Panc1 (cell line): ENCODE data around the gene CAPN10. TPM values are rescaled to one million over a fixed set of nuclear protein-coding genes. Genes with fewer than 3 reads are reported as not detected.
A peak's percentile ranks its signal among the peaks of the same experiment; 100 is the strongest.

Experiments used
- ATAC-seq: fragments of 200-7000 bp; cut with Tn5 transposase; 2 replicates; pipeline ENCODE4 v1.9.1; 2020; ENCODE audit warnings: mild to moderate bottlenecking, moderate library complexity
- Bru-seq: library from RNA; stranded (reverse); fragments of 400-500 nt; gene quantifications from one replicate; lab custom pipeline; 2021; lab: Mats Ljungman, UMichigan
- BruChase-seq, 2 experiments: library from RNA; stranded (reverse); fragments of 400-500 nt; gene quantifications; one replicate each; lab custom pipeline; 2021; lab: Mats Ljungman, UMichigan
- BruUV-seq: library from RNA; stranded (reverse); fragments of 400-500 nt; replicated peaks from 2 replicates; lab custom pipeline; 2021; lab: Mats Ljungman, UMichigan
- CTCF ChIA-PET: fragments of 300-600 bp; sonication (Branson Sonifier 250); formaldehyde crosslinking; loops from one replicate; lab custom pipeline; 2022; ENCODE audit warnings: antibody characterized with exemption; lab: Charles Lee
- POLR2A ChIA-PET: fragments of 300-600 bp; sonication (Branson Sonifier 250); formaldehyde crosslinking; loops from one replicate; lab custom pipeline; 2022; ENCODE audit warnings: antibody characterized with exemption; lab: Charles Lee
- DNase-seq: peaks from one replicate; pipeline ENCODE4 v3.0.0-alpha.2; 2010; ENCODE audit warnings: low read depth, low spot score
- H3K27ac ChIP-seq: 2 replicates; pipeline ENCODE4 v1.5.1; 2011; ENCODE audit warnings: mild to moderate bottlenecking, low read length, inconsistent platforms
- H3K27me3 ChIP-seq: fragments of 200-500 bp; sonication (Bioruptor generic); 2 replicates; pipeline ENCODE4 v1.6.0; 2014; ENCODE audit warnings: low read length, inconsistent platforms; ENCODE audit not compliant: control insufficient read depth, insufficient read depth
- H3K36me3 ChIP-seq: fragments of 200-500 bp; sonication (Bioruptor generic); 2 replicates; pipeline ENCODE4 v1.5.1; 2014; ENCODE audit warnings: inconsistent platforms, mild to moderate bottlenecking, low read length, moderate library complexity; ENCODE audit not compliant: control insufficient read depth, insufficient read depth
- H3K4me1 ChIP-seq: 2 replicates; pipeline ENCODE4 v1.5.1; 2011; ENCODE audit warnings: inconsistent platforms, mild to moderate bottlenecking, low read length, moderate library complexity; ENCODE audit not compliant: control insufficient read depth, insufficient read depth
- H3K4me3 ChIP-seq, 2 experiments: 2 replicates each; pipeline ENCODE4 v1.5.1; 2011 to 2012; ENCODE audit warnings: low read depth in 2 of 2, low read length in 2 of 2, mild to moderate bottlenecking in 2 of 2, inconsistent platforms in 1 of 2, moderate library complexity in 1 of 2
- H3K9me3 ChIP-seq: fragments of 200-500 bp; sonication (Bioruptor generic); 2 replicates; pipeline ENCODE4 v1.5.1; 2014; ENCODE audit warnings: low read depth, mild to moderate bottlenecking, inconsistent platforms, low read length, moderate library complexity; ENCODE audit not compliant: control insufficient read depth, insufficient read depth
- POLR2AphosphoS5 ChIP-seq: IDR thresholded peaks from 2 replicates; pipeline ENCODE4 v1.6.1; 2012; ENCODE audit warnings: mild to moderate bottlenecking, low read depth, low read length, moderate library complexity
- SIN3A ChIP-seq: IDR thresholded peaks from 2 replicates; pipeline ENCODE4 v1.6.1; 2012; ENCODE audit warnings: low read depth, mild to moderate bottlenecking, low read length, moderate library complexity, borderline replicate concordance; ENCODE audit not compliant: insufficient read depth
- TCF7L2 ChIP-seq: IDR thresholded peaks from 2 replicates; pipeline ENCODE4 v1.6.1; 2011; ENCODE audit warnings: mild to moderate bottlenecking, low read depth, low read length, inconsistent platforms
- in situ Hi-C: cut with HindIII; loops from 2 replicates; pipeline ENCODE4 v1.10.0; 2016; ENCODE audit warnings: low sequenced_read_pairs, low pct_unique_long_range_greater_than_20kb
- intact Hi-C: fragments of 100-400 bp; cut with micrococcal nuclease; formaldehyde crosslinking; loops from one replicate; pipeline ENCODE4 v1.10.0; 2022; ENCODE audit not compliant: unreplicated experiment
- long read RNA-seq: library from polyadenylated mRNA; unstranded; transcript quantifications from one replicate; pipeline ENCODE4 v2.0.0, GENCODE V29; 2021; ENCODE audit not compliant: unreplicated experiment
- polyA plus RNA-seq: library from polyadenylated mRNA; unstranded; fragments of >200 nt; gene quantifications from one replicate; pipeline ENCODE4 v1.2.1, GENCODE V29; 2012; ENCODE audit warnings: missing spikeins; ENCODE audit not compliant: insufficient read length
- total RNA-seq: library from RNA; stranded (reverse); gene quantifications from one replicate; pipeline ENCODE4 v1.2.1, GENCODE V29; 2021; ENCODE audit not compliant: unreplicated experiment
- TF ChIP-seq, protein P1 (sequence below), 2 experiments: IDR thresholded peaks; 2 replicates each; pipeline ENCODE4 v1.6.1; 2011 to 2012; ENCODE audit warnings: low read depth in 2 of 2, control low read depth in 1 of 2, low read length in 1 of 2, mild to moderate bottlenecking in 1 of 2, moderate library complexity in 1 of 2; ENCODE audit not compliant: insufficient read depth in 1 of 2
- TF ChIP-seq, protein P2 (sequence below): fragments of 450-650 bp; IDR thresholded peaks from 2 replicates; pipeline ENCODE4 v1.5.1; 2017; ENCODE audit warnings: mild to moderate bottlenecking

CAPN10 gene, protein sequence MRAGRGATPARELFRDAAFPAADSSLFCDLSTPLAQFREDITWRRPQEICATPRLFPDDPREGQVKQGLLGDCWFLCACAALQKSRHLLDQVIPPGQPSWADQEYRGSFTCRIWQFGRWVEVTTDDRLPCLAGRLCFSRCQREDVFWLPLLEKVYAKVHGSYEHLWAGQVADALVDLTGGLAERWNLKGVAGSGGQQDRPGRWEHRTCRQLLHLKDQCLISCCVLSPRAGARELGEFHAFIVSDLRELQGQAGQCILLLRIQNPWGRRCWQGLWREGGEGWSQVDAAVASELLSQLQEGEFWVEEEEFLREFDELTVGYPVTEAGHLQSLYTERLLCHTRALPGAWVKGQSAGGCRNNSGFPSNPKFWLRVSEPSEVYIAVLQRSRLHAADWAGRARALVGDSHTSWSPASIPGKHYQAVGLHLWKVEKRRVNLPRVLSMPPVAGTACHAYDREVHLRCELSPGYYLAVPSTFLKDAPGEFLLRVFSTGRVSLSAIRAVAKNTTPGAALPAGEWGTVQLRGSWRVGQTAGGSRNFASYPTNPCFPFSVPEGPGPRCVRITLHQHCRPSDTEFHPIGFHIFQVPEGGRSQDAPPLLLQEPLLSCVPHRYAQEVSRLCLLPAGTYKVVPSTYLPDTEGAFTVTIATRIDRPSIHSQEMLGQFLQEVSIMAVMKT
- total RNA-seq (38.6 TPM), Bru-seq, nascent RNA (percentile 55 among the genes with signal in this experiment), BruChase-seq, experiment 1, labeled RNA remaining after a 2-hour chase (percentile 70 among the genes with signal in this experiment), BruChase-seq, experiment 2, labeled RNA remaining after a 6-hour chase (percentile 65 among the genes with signal in this experiment)
- 31.9 TPM for polyA plus RNA-seq
- long read RNA-seq, transcript CAPN10-207 (12 exons, 2,644 nt), result major isoform, 24 of 71 reads
- long read RNA-seq, partial matches to known transcripts, result 15 of 71 reads
- long read RNA-seq, other reads (novel, unspliced or antisense), result 28 of 71 reads

DNA sequence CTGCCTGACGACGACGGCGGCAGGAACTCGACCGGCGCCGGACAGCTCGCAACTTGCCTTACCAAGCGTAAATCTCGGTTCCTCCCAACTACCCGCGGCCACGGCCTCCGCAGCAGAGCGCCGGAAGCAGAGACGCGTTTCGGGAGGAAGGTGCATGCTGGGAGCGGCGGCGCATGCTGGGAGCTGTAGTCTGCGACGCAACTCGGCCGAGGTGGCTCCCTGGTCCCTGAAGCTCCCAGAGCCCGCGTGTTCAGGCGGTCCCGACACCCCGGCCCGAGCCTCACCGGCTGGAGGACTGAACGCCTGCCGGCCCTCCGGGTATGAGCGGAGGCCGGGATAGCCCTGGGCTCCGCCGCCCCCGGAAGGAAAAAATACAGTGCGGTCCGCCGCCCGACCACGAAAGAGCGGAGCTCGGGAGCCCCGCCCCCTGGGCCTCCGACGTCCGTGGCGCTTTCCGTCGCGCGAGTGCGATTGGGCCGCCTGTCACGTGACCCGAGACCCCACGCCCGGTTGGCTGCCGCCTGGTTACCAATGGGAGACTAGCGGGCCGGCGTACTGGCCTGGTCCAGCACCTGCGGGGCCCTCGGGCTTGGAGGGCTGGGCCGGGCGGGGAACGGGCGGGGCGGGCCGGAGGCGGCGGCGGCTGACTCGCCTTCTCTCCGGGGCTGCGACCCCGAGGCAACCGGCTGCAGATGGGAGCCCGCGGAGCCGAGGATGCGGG, at the start of gene CAPN10:
TSS of gene CAPN10 (plus strand) at position 537 of the 721 bp plus-strand sequence. CDS start at position 715, 178 bp downstream.
- peaks cover 5% of the 10 kb centered on the region; the same call in 1 of the 2 replicates for H3K36me3 ChIP-seq
- no TSS peak for BruUV-seq
- TF ChIP-seq POLR2AphosphoS5 (peak; percentile 66), TCF7L2 (no peak), SIN3A (peak; percentile 79; the same call in 1 of the 2 replicates)
- TF ChIP-seq, protein P1, sequence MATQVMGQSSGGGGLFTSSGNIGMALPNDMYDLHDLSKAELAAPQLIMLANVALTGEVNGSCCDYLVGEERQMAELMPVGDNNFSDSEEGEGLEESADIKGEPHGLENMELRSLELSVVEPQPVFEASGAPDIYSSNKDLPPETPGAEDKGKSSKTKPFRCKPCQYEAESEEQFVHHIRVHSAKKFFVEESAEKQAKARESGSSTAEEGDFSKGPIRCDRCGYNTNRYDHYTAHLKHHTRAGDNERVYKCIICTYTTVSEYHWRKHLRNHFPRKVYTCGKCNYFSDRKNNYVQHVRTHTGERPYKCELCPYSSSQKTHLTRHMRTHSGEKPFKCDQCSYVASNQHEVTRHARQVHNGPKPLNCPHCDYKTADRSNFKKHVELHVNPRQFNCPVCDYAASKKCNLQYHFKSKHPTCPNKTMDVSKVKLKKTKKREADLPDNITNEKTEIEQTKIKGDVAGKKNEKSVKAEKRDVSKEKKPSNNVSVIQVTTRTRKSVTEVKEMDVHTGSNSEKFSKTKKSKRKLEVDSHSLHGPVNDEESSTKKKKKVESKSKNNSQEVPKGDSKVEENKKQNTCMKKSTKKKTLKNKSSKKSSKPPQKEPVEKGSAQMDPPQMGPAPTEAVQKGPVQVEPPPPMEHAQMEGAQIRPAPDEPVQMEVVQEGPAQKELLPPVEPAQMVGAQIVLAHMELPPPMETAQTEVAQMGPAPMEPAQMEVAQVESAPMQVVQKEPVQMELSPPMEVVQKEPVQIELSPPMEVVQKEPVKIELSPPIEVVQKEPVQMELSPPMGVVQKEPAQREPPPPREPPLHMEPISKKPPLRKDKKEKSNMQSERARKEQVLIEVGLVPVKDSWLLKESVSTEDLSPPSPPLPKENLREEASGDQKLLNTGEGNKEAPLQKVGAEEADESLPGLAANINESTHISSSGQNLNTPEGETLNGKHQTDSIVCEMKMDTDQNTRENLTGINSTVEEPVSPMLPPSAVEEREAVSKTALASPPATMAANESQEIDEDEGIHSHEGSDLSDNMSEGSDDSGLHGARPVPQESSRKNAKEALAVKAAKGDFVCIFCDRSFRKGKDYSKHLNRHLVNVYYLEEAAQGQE (IDR thresholded peaks at IDR 0.05; ENCODE audit: insufficient read depth in 1 of 2, low read depth in 2 of 2, low read length in 1 of 2), result no peak; a peak in 1 of 4 replicates
- TF ChIP-seq, protein P2, sequence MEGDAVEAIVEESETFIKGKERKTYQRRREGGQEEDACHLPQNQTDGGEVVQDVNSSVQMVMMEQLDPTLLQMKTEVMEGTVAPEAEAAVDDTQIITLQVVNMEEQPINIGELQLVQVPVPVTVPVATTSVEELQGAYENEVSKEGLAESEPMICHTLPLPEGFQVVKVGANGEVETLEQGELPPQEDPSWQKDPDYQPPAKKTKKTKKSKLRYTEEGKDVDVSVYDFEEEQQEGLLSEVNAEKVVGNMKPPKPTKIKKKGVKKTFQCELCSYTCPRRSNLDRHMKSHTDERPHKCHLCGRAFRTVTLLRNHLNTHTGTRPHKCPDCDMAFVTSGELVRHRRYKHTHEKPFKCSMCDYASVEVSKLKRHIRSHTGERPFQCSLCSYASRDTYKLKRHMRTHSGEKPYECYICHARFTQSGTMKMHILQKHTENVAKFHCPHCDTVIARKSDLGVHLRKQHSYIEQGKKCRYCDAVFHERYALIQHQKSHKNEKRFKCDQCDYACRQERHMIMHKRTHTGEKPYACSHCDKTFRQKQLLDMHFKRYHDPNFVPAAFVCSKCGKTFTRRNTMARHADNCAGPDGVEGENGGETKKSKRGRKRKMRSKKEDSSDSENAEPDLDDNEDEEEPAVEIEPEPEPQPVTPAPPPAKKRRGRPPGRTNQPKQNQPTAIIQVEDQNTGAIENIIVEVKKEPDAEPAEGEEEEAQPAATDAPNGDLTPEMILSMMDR, result no peak
- in situ Hi-C loops (no loop called here), intact Hi-C loops (no loop called here)
- no peaks in the 10 kb centered on the region; the same call in 1 of the 2 replicates for H3K9me3 ChIP-seq
- H3K27me3 ChIP-seq, result no peaks in the 10 kb centered on the region
- ChIA-PET POLR2A (interaction anchor here (0.6 to 0.7 kb wide), 2 partner anchors 20 to 29 kb away, joined by 3 to 4 read pairs; partner anchors contain the start of gene ANKMY1), CTCF (interaction anchor here (0.6 to 0.9 kb wide), 4 partner anchors 20 to 729 kb away, joined by 3 to 9 read pairs (median 4); partner anchors contain the start of genes HDLBP and SEPTIN2)
- H3K27ac ChIP-seq, result peak within 1 kb of the TSS; percentile 91
- peak within 1 kb of the TSS; percentile 98 to 100 for H3K4me3 ChIP-seq
- peak; percentile 53 for DNase-seq
- H3K4me1 ChIP-seq, result peaks cover 30% of the 10 kb centered on the region
- ATAC-seq, result peak; percentile 96
